ENCODE measurements around the gene MAP3K5.
"Not testable (repeated sequence)": the region's sequence is repeated elsewhere in the genome, so short reads cannot be mapped to it uniquely, and the experiment has no call there.

Gene MAP3K5

DNA sequence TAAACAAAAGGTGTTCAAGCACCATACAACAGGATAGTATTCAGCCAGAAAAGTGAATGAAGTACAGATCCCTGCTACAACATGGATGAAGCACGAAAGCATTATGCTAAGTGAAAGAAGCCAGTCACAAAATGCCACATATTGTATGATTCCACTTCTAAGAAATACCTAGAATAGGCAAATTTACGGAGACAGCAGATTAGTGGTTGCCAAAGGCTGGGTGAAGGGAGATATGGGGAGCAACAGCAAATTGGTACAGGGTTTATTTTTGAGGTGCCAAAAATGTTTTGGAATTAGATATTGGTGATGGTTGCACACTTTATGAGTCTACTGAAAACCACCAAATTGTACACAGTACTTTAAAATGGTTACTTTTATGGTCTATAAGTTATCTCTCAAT, 23.2 kb downstream of the MAP3K5 start:
- DNase-seq = no peak

- no peak for DNase-seq
Measured at GRCh38 chr6:136767570-136768309, 24.5 kb downstream of the MAP3K5 start.

GRCh38 chr6:136767103-136767502, 25.2 kb downstream of the MAP3K5 start:
- no peak for DNase-seq

GRCh38 chr6:136766274-136766673, 26.0 kb downstream of the MAP3K5 start:
- DNase-seq = no peak

- peak in 2 of 5 experiments; percentile 25 to 40 for DNase-seq
Measured at GRCh38 chr6:136764517-136764993, 27.7 kb downstream of the MAP3K5 start.

GRCh38 chr6:136763716-136764516, 28.4 kb downstream of the MAP3K5 start:
- DNase-seq = no peak

GRCh38 chr6:136763255-136763654, 29.0 kb downstream of the MAP3K5 start:
- DNase-seq = no peak

GRCh38 chr6:136762022-136762975, 30.0 kb downstream of the MAP3K5 start:
- DNase-seq = no peak

- DNase-seq = peak in 2 of 5 experiments; percentile 28 to 64
Measured at GRCh38 chr6:136761227-136761922, 30.9 kb downstream of the MAP3K5 start.

GRCh38 chr6:136760781-136761180, 31.5 kb downstream of the MAP3K5 start:
- not testable (repeated sequence) for DNase-seq

DNA sequence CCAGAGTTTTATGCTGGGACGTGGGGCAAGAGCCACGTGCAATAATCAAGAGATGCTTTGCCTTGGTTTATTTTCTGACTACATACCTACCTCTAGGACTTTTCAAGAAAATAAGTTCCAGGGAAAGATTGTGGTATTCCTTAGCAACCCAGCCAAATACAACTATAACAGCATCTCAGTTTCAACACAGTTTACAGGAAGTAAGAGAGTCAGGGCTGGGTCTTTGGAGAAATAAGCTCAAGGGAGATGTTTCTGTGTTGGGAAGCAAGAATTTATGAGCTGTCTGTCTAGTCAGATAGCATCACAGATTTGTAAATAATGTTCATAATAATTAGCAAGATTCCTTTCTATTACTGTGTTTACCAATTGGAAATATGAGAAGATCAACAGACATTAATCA, 35.1 kb downstream of the MAP3K5 start:
- DNase-seq = no peak

DNA sequence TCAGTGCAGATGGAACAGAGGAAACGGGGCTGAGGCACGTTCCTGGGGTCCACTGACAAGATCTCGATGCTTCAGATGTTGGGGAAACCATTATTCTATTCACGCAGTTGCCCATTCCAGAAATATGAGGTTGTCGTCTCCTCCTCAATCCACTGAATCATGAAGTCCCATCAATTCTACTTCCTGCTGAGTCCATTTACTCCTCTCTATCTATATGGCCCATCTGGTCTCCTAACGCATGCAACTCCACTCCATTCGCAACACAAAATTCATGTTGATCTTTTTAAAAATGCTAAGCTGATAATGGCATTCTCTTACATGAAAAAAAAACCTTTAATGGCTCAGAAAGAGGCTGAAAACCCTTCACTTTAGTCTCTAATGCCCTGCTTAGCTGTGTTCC, 37.5 kb downstream of the MAP3K5 start:
- DNase-seq = no peak

- DNase-seq = peak in 4 of 5 experiments; percentile 29 to 88 (median 68)
Measured at GRCh38 chr6:136753624-136754023, 38.7 kb downstream of the MAP3K5 start.

DNA sequence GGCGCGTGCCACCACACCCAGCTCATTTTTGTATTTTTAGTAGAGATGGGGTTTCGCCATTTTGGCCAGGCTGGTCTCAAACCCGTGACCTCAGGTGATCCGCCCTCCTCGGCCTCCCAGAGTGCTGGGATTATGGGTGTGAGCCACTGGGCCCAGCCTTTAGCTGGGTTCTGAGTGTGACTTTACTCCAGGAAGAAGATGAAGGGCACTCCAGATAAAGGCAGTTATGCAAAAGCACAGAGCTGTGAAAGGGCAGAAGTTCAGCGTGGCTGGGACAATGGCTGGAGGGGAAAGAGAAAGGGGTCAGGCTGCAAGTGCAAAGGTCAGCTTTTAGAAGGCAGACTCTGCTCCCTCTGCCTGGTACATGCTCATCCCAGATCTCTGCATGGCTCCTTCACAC, 39.7 kb downstream of the MAP3K5 start:
- DNase-seq = no peak

- DNase-seq = no peak
Measured at GRCh38 chr6:136751991-136752390, 40.3 kb downstream of the MAP3K5 start.

GRCh38 chr6:136751522-136751956, 40.7 kb downstream of the MAP3K5 start:
- peak in 2 of 5 experiments; percentile 39 to 93 for DNase-seq

DNA sequence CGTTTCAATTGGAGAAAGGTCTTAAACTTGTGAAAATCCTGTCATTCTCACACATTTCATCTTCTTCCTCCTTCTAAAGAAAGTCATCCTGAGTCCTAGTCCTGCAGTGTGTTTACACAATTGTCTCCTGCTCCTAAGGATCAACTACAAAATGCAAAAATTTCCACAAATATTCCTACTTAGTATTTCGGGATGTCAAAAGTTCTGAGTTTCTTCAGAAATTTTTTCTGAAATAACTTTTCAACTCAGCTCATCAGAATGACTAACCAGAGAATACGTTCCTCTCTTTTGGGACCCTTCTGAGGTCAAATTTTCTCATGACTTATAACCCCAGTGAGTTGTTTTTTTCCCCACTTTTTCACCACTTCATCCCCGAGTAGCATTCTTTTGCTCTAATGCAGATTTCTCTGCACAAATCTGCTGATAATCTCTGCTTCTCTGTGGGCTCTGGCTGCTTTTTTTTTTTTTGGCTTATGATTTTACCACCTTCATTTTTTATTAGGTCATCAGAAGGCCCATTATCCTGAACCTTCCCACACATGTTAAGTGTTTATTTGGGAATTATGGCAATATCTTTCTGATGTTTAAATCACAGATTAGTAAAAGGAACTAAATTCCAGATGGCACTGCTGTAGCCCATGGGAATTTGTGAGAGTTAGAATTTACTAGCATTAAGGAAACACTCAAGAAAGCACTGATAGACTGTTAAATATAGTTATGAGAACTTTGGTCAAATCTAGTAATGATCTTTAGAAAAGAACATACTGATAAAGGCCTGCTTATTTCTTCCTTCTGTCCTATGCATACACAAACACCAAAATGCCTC, 41.4 kb downstream of the MAP3K5 start:
- no peak for DNase-seq

DNA sequence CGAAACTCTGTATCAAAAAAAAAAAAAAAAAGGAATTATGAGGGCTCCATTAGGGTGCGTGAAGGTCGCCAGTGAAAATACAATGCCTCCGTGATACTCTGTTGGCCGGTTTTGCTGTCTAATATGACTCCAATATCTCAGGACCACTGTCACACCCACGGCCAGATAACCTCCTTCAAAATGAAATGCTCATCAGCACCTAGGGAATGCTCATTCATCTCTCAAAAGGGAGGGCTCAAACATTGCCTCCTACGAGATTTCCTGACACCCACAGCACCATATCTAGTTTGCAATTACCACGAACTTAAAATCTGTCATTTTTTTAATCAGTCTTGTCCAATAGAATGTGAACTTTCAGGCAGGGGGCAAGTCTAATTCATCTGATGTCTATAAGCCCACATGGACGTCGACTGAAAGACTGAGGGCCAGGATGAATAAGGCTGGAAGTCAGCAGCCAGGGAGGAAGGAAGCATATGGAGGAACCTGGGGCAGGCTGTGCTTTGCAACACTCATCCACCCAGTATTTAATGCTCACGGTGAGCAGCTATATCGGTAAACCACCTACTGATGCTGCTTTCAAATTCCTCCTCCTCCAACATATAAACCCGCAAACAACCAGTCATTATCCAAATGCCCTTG, 42.8 kb downstream of the MAP3K5 start:
- DNase-seq = no peak

DNA sequence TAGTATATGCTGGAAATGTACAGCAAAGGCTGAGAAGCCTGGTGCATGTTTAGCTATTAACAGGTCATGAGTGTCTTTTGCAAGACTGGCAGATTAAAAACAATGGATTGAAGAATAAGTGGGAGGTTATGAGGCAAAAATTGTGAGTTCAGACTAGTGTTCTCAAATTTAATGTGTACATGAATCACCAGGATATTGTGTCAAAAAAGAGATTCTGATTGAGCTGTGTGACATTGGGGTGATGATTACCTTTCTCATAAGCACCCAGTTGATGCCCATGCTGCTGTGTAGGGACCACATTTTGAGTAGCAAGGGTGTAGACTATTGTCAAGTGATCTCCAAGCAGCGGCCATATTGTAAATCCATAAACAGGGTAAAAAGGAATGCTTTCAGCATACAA, 44.8 kb downstream of the MAP3K5 start:
- no peak for DNase-seq

DNA sequence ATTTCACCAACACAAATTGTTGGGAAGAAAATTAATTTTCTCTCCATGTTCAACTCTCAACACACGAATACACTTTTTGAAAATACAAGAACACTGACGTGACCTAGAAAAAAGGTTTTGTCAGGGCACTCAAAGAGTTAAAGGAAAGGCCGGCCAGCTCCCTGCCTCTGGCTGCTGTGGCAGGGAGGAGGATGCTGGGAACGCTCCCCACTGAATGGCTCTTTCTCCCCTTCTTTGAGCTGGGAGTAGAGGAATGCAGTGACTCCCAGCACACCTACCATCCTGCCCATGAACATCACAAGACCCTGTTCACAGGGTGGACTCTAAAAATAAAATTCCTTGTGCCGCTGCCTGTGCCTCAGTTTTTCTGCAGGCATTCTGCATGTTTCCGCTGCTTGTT, 47.0 kb downstream of the MAP3K5 start:
- DNase-seq = no peak

DNA sequence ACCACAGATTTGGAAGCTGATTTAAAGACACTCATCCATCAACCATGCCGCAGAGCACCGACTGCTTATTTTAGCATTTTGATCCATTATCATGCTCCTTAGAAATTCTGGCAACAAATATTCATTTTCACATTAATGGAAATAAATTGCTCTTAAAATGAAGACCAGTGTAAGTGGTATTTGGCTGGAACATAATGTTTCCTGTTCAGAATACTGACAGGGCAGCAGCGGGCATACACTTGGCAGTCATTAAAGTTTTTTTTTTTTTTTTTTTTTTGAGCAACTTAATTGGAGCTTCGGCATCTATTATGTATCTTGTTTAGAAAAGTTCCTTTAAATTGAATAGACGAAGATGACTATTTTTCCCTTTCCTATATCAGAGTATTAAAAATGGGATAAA, 47.4 kb downstream of the MAP3K5 start:
- DNase-seq = no peak
